ENCODE measurements around the gene BHLHE23.

BHLHE23 gene

DNA sequence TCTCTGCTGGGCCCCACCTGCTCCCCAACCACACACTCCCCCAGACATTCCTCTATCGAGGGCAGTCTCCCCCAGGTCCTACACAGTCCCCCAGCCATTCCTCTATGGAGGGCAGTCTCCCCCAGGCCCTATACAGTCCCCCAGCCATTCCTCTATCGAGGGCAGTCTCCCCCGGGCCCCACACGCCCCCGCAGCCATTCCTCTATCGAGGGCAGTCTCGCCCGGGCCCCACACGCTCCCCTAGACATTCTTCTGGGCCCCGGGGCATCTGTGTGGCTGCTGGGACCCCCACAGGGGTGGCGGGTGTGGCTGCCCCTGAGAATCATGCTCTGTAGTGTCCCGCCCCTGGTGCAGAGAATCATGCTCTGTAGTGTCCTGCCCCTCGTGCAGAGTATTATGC lies 43.6 kb upstream of the BHLHE23 start:
- TF ChIP-seq TAF1 (IDR thresholded peaks at IDR 0.05; ENCODE audit: borderline replicate concordance, insufficient read depth, low read length) (no peak), POLR2AphosphoS5 (IDR thresholded peaks at IDR 0.05; ENCODE audit: low read depth, low read length) (no peak), SIN3A (IDR thresholded peaks at IDR 0.05; ENCODE audit: borderline replicate concordance, insufficient read depth, low read length) (no peak), FOXP2 (optimal IDR thresholded peaks at IDR 0.05; ENCODE audit: borderline replicate concordance, extremely low read depth, extremely low read length, insufficient read depth) (no peak)
- TF ChIP-seq, protein P1, sequence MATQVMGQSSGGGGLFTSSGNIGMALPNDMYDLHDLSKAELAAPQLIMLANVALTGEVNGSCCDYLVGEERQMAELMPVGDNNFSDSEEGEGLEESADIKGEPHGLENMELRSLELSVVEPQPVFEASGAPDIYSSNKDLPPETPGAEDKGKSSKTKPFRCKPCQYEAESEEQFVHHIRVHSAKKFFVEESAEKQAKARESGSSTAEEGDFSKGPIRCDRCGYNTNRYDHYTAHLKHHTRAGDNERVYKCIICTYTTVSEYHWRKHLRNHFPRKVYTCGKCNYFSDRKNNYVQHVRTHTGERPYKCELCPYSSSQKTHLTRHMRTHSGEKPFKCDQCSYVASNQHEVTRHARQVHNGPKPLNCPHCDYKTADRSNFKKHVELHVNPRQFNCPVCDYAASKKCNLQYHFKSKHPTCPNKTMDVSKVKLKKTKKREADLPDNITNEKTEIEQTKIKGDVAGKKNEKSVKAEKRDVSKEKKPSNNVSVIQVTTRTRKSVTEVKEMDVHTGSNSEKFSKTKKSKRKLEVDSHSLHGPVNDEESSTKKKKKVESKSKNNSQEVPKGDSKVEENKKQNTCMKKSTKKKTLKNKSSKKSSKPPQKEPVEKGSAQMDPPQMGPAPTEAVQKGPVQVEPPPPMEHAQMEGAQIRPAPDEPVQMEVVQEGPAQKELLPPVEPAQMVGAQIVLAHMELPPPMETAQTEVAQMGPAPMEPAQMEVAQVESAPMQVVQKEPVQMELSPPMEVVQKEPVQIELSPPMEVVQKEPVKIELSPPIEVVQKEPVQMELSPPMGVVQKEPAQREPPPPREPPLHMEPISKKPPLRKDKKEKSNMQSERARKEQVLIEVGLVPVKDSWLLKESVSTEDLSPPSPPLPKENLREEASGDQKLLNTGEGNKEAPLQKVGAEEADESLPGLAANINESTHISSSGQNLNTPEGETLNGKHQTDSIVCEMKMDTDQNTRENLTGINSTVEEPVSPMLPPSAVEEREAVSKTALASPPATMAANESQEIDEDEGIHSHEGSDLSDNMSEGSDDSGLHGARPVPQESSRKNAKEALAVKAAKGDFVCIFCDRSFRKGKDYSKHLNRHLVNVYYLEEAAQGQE (IDR thresholded peaks at IDR 0.05; ENCODE audit: insufficient read depth in 1 of 2, low read depth in 2 of 2, low read length in 2 of 2) = no peak

DNA sequence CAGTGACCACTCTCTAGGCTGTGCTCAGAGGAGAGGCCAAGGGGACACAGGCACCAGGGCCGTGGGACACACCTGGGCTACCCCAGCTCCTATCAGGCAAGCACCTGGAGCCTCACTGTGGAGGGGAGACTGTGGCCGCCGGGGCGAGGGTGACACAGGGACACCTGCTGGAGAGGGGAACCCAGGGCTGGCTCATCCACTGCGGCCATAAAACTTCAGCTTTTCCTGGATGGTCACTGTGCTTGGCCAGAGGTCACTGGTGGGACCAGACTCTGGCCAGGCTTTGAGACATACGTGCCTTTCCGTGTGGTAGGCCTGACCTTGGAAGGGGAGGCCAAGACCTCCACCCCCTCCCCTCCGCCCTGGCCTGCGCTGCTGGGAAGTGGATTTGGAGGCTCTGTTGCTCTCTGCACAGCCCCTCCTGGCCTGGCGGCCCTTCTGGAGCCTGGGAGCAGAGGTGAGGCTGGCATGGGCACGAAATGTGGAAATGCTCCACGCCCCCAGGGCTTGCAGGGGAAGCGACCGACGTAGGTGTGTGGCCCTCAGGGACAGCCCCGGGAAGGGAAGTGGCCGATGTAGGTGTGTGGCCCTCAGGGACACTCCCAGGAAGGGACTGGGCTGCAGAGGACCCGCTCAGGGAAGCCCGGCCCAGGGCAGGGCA lies 42.9 kb upstream of the BHLHE23 start:
- no peak for TF ChIP-seq POLR2AphosphoS5 (IDR thresholded peaks at IDR 0.05; ENCODE audit: low read depth, low read length)
- no peak for TF ChIP-seq FOXP2 (optimal IDR thresholded peaks at IDR 0.05; ENCODE audit: borderline replicate concordance, extremely low read depth, extremely low read length, insufficient read depth)

DNA sequence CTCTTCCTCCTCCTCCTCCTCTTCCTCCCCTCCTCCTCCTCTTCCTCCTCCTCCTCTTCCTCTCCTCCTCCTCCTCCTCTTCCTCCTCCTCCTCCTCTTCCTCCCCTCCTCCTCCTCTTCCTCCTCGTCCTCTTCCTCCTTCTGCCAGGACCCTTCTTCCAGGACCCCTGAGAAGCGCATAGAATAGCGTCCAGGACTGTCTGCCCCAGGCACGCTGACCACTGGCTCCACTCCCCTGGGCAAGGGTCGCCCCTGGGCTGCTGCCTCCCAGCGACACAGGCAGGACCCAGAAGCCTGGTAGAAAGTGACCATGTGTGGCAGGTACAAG lies 42.4 kb upstream of the BHLHE23 start:
- TF ChIP-seq POLR2AphosphoS5 (IDR thresholded peaks at IDR 0.05; ENCODE audit: low read depth, low read length) (no peak), SIN3A (IDR thresholded peaks at IDR 0.05; ENCODE audit: borderline replicate concordance, insufficient read depth, low read length) (no peak), TAF1 (IDR thresholded peaks at IDR 0.05; ENCODE audit: borderline replicate concordance, insufficient read depth, low read length) (no peak), FOXP2 (optimal IDR thresholded peaks at IDR 0.05; ENCODE audit: borderline replicate concordance, extremely low read depth, extremely low read length, insufficient read depth) (no peak)
- TF ChIP-seq, protein P1 (IDR thresholded peaks at IDR 0.05; ENCODE audit: insufficient read depth in 1 of 2, low read depth in 2 of 2, low read length in 2 of 2) = no peak

DNA sequence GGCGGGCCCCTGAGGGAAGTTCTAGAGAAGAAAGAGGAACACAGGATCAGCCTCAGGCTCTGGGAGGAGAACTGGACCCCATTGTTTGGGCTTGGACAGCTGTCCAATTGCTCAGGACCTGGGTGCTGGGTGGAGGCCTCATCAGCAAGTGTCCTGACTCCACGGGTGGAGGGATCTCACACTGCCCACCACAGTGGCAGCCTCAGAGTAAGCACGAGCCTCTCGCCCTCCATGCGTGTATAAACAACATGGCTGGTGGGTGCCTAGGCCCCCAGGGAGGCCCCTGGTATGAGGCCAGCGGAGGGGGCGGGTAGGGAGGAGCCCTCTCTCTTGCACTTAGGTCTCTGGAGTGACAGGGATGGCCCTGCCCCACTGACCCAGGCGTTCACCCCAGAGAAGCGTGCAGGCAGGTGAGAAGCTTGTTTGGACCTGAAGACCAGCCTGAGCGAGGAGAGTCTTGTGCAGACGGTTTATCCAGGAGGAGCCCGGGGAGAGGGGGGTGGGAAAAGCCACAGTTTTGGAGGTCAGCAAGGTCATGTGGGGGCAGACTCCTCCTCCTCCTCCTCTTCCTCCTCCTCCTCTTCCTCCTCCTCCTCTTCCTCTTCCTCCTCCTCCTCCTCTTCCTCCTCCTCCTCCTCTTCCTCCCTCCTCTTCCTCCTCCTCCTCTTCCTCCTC lies 41.9 kb upstream of the BHLHE23 start:
- no peak for TF ChIP-seq TAF1 (IDR thresholded peaks at IDR 0.05; ENCODE audit: borderline replicate concordance, insufficient read depth, low read length)

DNA sequence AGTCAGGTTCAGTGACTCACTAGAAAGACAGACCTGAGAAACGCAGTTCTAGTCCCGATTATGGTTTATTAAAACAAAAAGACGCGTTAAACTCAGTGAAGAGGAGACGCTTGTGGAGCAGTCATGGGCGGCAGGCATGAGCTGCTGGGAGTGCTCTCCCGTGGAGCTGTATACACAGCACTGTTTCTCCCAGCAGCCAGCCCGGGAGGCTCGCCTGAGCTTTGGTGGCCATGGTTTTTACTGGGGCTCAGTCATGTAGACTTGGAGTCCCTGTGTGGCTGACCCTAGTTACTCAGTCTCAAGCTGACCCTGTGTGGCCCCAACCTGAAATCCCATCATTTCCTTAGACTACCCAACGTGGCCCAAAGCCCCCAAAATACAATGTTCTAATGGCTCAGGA lies 41.2 kb upstream of the BHLHE23 start:
- TF ChIP-seq SIN3A (IDR thresholded peaks at IDR 0.05; ENCODE audit: borderline replicate concordance, insufficient read depth, low read length) (no peak), POLR2AphosphoS5 (IDR thresholded peaks at IDR 0.05; ENCODE audit: low read depth, low read length) (no peak), TAF1 (IDR thresholded peaks at IDR 0.05; ENCODE audit: borderline replicate concordance, insufficient read depth, low read length) (no peak), FOXP2 (optimal IDR thresholded peaks at IDR 0.05; ENCODE audit: borderline replicate concordance, extremely low read depth, extremely low read length, insufficient read depth) (no peak)
- TF ChIP-seq, protein P1 (IDR thresholded peaks at IDR 0.05; ENCODE audit: insufficient read depth in 1 of 2, low read depth in 2 of 2, low read length in 2 of 2) = no peak

DNA sequence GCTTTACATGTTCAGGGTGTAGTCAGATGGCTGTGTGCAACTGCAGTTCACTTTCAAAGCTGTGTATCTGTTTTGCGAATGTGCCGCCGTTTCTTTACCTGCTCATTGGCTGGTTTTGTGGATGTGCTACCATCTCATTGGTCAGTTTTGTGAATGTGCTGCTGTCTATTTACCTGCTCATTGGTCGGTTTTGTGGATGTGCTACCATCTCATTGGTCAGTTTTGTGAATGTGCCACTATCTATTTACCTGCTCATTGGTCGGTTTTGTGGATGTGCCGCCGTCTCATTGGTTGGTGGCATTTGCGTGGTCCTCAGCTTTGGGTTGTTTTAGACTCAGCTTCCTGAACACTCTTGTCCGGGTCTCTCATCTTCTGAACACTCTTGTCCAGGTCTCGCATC lies 40.5 kb upstream of the BHLHE23 start:
- TF ChIP-seq TAF1 (IDR thresholded peaks at IDR 0.05; ENCODE audit: borderline replicate concordance, insufficient read depth, low read length) (no peak), FOXP2 (optimal IDR thresholded peaks at IDR 0.05; ENCODE audit: borderline replicate concordance, extremely low read depth, extremely low read length, insufficient read depth) (no peak), SIN3A (IDR thresholded peaks at IDR 0.05; ENCODE audit: borderline replicate concordance, insufficient read depth, low read length) (no peak), POLR2AphosphoS5 (IDR thresholded peaks at IDR 0.05; ENCODE audit: low read depth, low read length) (no peak)
- TF ChIP-seq, protein P1 (IDR thresholded peaks at IDR 0.05; ENCODE audit: insufficient read depth in 1 of 2, low read depth in 2 of 2, low read length in 2 of 2) = no peak
